AG09319 (cell line): ENCODE results near the gene RIPOR3.
"Not testable (repeated sequence)": the region's sequence is repeated elsewhere in the genome, so short reads cannot be mapped to it uniquely, and the experiment has no call there.

Experiments
- DNase-seq: peaks from one replicate; pipeline ENCODE4 v3.0.0-alpha.2; 2010; ENCODE audit warnings: low read depth; ENCODE audit errors: extremely low read depth
- TF ChIP-seq, protein P1 (sequence below): IDR thresholded peaks from 2 replicates; pipeline ENCODE4 v1.5.1; 2011; ENCODE audit warnings: low read depth, mild to moderate bottlenecking, inconsistent platforms, low read length, moderate library complexity

The RIPOR3 gene

DNA sequence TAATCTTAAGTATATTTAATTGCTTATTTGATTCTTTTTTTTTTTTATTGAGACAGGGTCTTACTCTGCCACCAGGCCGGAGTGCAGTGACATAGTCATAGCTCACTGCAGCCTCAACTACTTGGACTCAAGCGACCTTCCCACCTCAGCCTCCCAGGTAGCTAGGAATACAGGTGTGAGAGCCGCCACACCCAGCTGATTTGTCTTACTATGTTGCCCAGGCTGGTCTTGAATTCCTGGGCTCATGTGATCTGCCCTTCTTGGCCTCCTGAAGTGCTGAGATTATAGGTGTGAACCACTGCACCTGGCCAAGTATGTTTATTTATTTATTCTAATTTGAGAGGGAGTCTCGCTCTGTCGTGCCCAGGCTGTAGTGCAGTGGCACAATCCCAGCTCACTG lies 142.9 kb downstream of the RIPOR3 start:
- TF ChIP-seq, protein P1, sequence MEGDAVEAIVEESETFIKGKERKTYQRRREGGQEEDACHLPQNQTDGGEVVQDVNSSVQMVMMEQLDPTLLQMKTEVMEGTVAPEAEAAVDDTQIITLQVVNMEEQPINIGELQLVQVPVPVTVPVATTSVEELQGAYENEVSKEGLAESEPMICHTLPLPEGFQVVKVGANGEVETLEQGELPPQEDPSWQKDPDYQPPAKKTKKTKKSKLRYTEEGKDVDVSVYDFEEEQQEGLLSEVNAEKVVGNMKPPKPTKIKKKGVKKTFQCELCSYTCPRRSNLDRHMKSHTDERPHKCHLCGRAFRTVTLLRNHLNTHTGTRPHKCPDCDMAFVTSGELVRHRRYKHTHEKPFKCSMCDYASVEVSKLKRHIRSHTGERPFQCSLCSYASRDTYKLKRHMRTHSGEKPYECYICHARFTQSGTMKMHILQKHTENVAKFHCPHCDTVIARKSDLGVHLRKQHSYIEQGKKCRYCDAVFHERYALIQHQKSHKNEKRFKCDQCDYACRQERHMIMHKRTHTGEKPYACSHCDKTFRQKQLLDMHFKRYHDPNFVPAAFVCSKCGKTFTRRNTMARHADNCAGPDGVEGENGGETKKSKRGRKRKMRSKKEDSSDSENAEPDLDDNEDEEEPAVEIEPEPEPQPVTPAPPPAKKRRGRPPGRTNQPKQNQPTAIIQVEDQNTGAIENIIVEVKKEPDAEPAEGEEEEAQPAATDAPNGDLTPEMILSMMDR, result no peak
- no peak for DNase-seq

DNA sequence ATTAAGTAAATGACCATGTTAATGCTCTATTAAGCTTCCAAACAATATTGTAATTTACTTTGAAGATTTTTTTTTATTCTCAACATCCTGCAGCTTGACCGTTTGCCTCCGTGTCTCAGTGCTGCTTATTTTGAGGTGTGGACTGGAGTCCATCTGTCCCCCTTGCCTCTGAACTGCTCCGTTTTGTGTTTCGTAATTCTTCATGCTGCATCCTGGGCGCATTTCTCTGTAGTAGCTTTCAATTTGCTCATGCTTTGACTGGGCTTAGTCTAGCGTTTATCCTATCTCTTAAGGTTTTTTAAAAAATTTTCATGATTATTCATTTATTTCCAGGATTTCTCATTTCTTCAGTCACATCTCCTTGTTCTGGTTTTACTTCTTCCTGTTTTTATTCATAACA lies 143.4 kb downstream of the RIPOR3 start:
- no peak for DNase-seq
- TF ChIP-seq, protein P1, result no peak

DNA sequence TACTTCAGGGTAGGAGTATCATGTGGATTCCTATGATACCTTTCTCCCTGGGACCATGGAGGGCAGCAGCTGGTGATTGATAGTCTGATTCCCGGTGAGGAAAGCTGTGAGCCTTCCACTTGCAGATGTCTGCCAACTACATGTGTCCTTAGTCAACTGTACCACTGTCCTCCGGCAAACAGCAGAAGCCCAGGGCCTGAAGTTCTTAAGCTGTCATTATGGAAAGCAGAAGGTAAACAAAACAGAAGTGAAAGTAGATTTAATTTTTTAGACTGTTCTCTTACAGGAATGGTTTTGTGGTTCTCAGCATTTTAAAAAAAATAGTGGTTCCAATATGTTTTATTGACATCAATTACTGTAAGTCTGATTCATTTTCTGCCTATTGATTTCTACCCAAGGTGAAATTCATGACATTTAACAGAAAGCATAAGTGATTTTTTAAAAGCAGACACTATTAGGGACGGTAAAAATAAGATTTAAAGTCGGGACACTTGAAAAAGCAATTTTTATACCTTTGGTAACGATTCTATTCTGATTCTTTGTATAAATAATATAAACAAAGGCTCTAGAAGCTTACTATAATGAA lies 144.5 kb downstream of the RIPOR3 start:
- DNase-seq, result no peak

DNA sequence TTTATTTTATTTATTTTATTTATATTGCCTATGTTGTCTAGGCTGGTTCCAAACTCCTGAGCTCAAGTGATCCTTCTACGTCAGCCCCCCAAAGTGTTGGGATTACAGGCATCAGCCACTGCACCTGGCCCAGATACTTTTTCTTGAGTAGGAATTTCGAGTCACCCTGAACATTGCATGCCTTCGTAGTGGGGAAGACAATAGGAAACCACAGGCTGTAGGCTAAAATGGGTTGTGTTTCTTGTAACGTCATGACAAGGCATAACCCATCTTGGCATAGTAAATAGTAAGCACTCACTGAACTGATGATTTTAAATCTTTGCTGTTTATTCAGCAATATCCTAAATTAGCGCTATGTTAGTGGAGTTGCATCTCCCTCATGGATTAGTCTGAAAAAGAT lies 146.2 kb downstream of the RIPOR3 start:
- DNase-seq, result no peak
- TF ChIP-seq, protein P1, result no peak

More for the DNA sequence above, 144.5 kb downstream of the RIPOR3 start:
- TF ChIP-seq, protein P1, result no peak

DNA sequence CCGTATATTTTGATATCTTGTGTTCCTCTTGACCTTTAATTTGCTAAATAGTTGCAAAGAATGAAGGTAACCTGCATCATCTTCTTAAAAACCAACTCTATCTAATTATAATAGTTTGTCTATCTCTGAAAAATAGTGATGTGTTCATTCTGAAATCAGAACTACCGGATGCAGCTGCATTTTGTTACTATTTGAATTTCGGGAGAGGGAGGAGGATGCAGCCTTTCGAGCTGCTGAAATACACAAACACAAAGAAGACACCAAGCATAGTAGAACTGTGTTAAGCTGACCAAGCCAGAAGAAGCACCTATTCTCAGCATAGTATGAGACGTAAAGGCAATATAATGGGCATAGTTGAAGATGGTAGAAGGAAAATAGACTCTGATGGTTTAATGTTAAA lies 148.0 kb downstream of the RIPOR3 start:
- DNase-seq, result no peak
- TF ChIP-seq, protein P1, result no peak

DNA sequence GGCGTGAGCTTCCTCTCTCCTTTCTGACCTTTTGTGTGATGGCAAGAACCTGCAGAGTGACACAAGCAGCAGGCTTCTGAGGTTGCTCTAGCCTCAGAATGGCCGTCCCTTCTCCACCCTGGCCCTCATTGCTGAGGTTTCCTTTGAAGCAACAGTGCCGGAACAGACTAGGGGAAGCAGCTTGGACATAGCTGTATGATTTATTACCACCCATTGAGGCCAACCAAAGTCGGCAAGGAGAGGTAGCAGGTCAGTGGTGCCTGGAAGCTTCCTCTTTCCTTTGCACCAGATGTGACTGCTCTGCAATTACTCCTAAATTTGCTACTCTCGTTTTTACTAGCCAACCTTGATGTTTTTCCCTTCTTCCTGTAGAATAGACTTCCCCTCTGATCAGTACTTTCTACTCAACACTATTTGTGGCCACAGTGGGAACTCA lies 149.7 kb downstream of the RIPOR3 start:
- TF ChIP-seq, protein P1, result no peak
- DNase-seq, result no peak

DNA sequence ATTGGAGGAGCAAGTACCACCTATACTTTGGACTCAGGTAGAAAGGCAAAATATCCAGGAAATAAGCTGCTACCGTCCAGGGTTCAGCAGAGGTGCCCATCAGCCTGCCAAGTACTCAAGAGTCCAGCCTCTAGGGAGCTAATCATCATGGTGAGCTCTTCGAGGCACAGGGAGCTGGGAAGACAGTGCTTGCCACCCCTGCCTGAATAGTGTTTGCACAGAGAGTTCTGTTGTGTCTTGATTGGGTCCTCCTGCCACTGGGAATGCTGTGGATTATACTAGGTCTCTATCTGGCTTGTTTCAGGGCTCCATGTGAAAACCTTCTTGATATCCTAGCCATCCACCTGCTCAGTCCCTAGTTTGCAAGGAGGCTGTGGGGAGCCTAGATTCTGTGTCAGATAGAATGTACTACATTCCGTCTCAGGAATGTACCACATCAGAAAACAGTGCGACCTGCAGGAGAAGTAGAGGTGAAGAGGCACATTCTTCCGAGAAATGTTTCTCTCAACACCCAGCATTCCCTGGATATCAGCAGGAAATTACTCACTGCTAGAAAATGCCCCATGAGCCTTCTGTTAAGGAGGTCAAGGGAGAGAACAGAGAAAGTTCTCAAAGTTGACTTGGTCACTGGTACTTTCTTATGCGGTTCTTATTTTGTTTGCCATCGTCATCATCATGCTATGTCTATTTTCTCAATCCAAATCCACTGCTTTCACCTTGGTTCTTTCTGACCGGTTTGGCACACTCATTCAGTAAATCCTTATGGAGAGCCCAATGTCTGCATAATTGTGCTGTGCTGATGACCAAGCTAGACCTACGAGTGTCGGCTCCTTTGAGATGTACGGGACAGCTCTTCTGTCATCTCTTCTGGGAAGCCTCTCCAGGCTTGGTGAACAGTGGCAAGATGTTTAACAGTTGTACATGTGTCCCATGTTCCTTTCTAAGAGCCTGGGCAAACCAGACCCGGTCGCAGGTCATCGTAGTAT lies 150.4 kb downstream of the RIPOR3 start:
- no peak for DNase-seq
- TF ChIP-seq, protein P1, result no peak

DNA sequence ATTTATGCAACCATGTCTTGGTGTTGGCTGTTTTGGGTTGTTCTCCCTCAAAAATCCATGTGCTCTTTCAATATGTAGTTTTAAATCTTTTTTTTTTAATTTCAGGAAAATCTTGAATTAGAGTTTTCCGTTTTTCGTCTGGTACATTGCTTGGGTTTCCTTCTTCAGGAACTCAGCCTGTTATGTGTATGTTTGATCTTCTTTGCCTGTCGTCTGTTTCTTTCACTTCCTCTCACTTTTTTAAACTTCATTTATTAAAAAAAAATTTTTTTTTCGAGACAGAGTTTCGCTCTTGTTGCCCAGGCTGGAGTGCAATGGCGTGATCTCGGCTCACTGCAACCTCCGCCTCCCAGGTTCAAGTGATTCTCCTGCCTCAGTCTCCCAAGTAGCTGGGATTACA lies 151.5 kb downstream of the RIPOR3 start:
- DNase-seq, result not testable (repeated sequence)
